Keratinocyte (primary cell): ENCODE data around the gene NFASC. TPM values are rescaled to one million over a fixed set of nuclear protein-coding genes. Genes with fewer than 3 reads are reported as not detected.

Experiments
- DNase-seq: peaks from one replicate; pipeline ENCODE4 v3.0.0-alpha.2; 2011; ENCODE audit warnings: low read depth, missing footprints, low spot score
- FAIRE-seq: peaks from 2 replicates; lab custom pipeline; 2011; peaks lifted over from hg19 to GRCh38; lab: Jason Lieb, UNC
- H2AFZ ChIP-seq: 2 replicates; pipeline ENCODE4 v1.6.0; 2012; ENCODE audit warnings: low read length, control low read depth, inconsistent platforms; ENCODE audit not compliant: control insufficient read depth
- H3K27ac ChIP-seq: 2 replicates; pipeline ENCODE4 v1.5.1; 2011; ENCODE audit warnings: low read length; ENCODE audit not compliant: control insufficient read depth, insufficient read depth
- H3K27me3 ChIP-seq: 3 replicates; pipeline ENCODE4 v1.6.0; 2011; ENCODE audit warnings: low read length; ENCODE audit not compliant: control insufficient read depth, insufficient read depth; ENCODE audit errors: extremely low read depth
- H3K36me3 ChIP-seq, 2 experiments: 2 replicates in 1 of 2; 3 replicates in 1 of 2; pipeline ENCODE4 v1.5.1; 2011; ENCODE audit warnings: low read length in 2 of 2, mild to moderate bottlenecking in 1 of 2; ENCODE audit not compliant: control insufficient read depth in 2 of 2, insufficient read depth in 2 of 2; ENCODE audit errors: extremely low read depth in 1 of 2
- H3K4me1 ChIP-seq: 3 replicates; pipeline ENCODE4 v1.5.1; 2011; ENCODE audit warnings: low read length; ENCODE audit not compliant: control insufficient read depth, insufficient read depth; ENCODE audit errors: extremely low read depth
- H3K4me2 ChIP-seq: 3 replicates; pipeline ENCODE4 v1.6.0; 2011; ENCODE audit warnings: low read depth, low read length; ENCODE audit not compliant: control insufficient read depth, insufficient read depth; ENCODE audit errors: extremely low read depth
- H3K4me3 ChIP-seq, 3 experiments: fragments of 200-600 bp in 1 of 3; sonication (generic) in 1 of 3; 2 replicates in 2 of 3; 3 replicates in 1 of 3; pipeline ENCODE4 v1.5.1; 2011 to 2016; ENCODE audit warnings: low read length in 3 of 3, mild to moderate bottlenecking in 3 of 3, control low read depth in 2 of 3, inconsistent platforms in 1 of 3, low read depth in 1 of 3, mixed read lengths in 1 of 3, mixed run types in 1 of 3, moderate library complexity in 1 of 3; ENCODE audit not compliant: control insufficient read depth in 2 of 3, insufficient read depth in 2 of 3; ENCODE audit errors: extremely low read depth in 1 of 3
- H3K79me2 ChIP-seq: 2 replicates; pipeline ENCODE4 v1.6.0; 2012; ENCODE audit warnings: low read length; ENCODE audit not compliant: control insufficient read depth, insufficient read depth
- H3K9ac ChIP-seq: 3 replicates; pipeline ENCODE4 v1.6.0; 2011; ENCODE audit warnings: low read length; ENCODE audit not compliant: control insufficient read depth, insufficient read depth; ENCODE audit errors: extremely low read depth
- H3K9me1 ChIP-seq: 3 replicates; pipeline ENCODE4 v1.6.0; 2011; ENCODE audit warnings: low read length; ENCODE audit not compliant: control insufficient read depth, insufficient read depth; ENCODE audit errors: extremely low read depth
- H3K9me3 ChIP-seq: 2 replicates; pipeline ENCODE4 v1.5.1; 2012; ENCODE audit warnings: low read depth, low read length; ENCODE audit not compliant: control insufficient read depth
- H4K20me1 ChIP-seq: 3 replicates; pipeline ENCODE4 v1.6.0; 2011; ENCODE audit warnings: low read length; ENCODE audit not compliant: control insufficient read depth, insufficient read depth; ENCODE audit errors: extremely low read depth
- CTCF ChIP-seq, 3 experiments: IDR thresholded peaks in 1 of 3; conservative IDR thresholded peaks in 1 of 3; optimal IDR thresholded peaks in 1 of 3; 2 replicates in 2 of 3; 3 replicates in 1 of 3; pipeline versions ENCODE3 to v1.5.1; 2011; ENCODE audit warnings: low read length in 3 of 3, mild to moderate bottlenecking in 3 of 3, moderate library complexity in 2 of 3, control low read depth in 1 of 3, inconsistent platforms in 1 of 3; ENCODE audit not compliant: insufficient read depth in 2 of 3; ENCODE audit errors: extremely low read depth in 1 of 3
- EZH2 ChIP-seq: IDR thresholded peaks from one replicate; pipeline ENCODE4 v1.6.1; 2012; ENCODE audit warnings: inconsistent platforms, mild to moderate bottlenecking, low read length, moderate library complexity
- dilution Hi-C: fragments of 300-500 bp; cut with MboI; formaldehyde crosslinking; loops from one replicate; pipeline ENCODE4 v1.7.0; 2020; ENCODE audit warnings: low sequenced_read_pairs; ENCODE audit not compliant: extremely low pct_ligation_motif_present
- polyA plus RNA-seq, 5 experiments: library from polyadenylated mRNA; depleted of rRNA in 3 of 5; stranded (reverse) in 3 of 5; stranded (forward) in 1 of 5; unstranded in 1 of 5; fragments of >200 nt; gene quantifications; 1 replicate in 1 of 5; 2 replicates in 3 of 5; 3 replicates in 1 of 5; pipeline versions ENCODE4 v1.2.1 to v1.2.3, GENCODE V29; 2011 to 2012; ENCODE audit warnings: missing spikeins in 2 of 5, low read depth in 1 of 5, low replicate concordance in 1 of 5

Gene NFASC
- polyA plus RNA-seq, 1 donor (not counting 4 experiments of a cell fraction or from before 2014, with no cell fraction given), result 4.3 TPM

- Histone ChIP-seq H3K79me2 (no peaks in the 10 kb centered on the region), H3K9me3 (no peaks in the 10 kb centered on the region), H3K4me2 (no peak overlapping the region), H3K27me3 (peaks cover 30% of the 10 kb centered on the region), H2AFZ (no peak overlapping the region), H3K9ac (no peak overlapping the region), H4K20me1 (no peaks in the 10 kb centered on the region), H3K27ac (no peak overlapping the region), H3K4me1 (no peaks in the 10 kb centered on the region), H3K4me3 (no peak overlapping the region), H3K36me3 (no peaks in the 10 kb centered on the region), H3K9me1 (no peaks in the 10 kb centered on the region)
- dilution Hi-C loops, result no loop called here
- FAIRE-seq (no peak), DNase-seq (no peak)
- TF ChIP-seq CTCF (optimal IDR thresholded peaks at IDR 0.05 in 1 of 3, IDR thresholded peaks at IDR 0.05 in 1 of 3, conservative IDR thresholded peaks at IDR 0.05 in 1 of 3; ENCODE audit: extremely low read depth in 1 of 3, insufficient read depth in 2 of 3, low read length in 3 of 3) (no peak), EZH2 (no peak)
Observed at GRCh38 chr1:205052690-205053089, 182.0 kb downstream of the NFASC start.

GRCh38 chr1:205053296-205053695, 182.6 kb downstream of the NFASC start:
- H3K4me3 ChIP-seq, result no peak overlapping the region
- no peaks in the 10 kb centered on the region for H3K9me1 ChIP-seq
- dilution Hi-C loops, result no loop called here
- H4K20me1 ChIP-seq, result no peaks in the 10 kb centered on the region
- DNase-seq (no peak), FAIRE-seq (no peak)
- no peaks in the 10 kb centered on the region for H3K4me1 ChIP-seq
- no peaks in the 10 kb centered on the region for H3K36me3 ChIP-seq
- H3K79me2 ChIP-seq, result no peaks in the 10 kb centered on the region
- H2AFZ ChIP-seq, result no peak overlapping the region
- no peak overlapping the region for H3K27ac ChIP-seq
- H3K9ac ChIP-seq, result no peak overlapping the region
- TF ChIP-seq CTCF (optimal IDR thresholded peaks at IDR 0.05 in 1 of 3, IDR thresholded peaks at IDR 0.05 in 1 of 3, conservative IDR thresholded peaks at IDR 0.05 in 1 of 3; ENCODE audit: extremely low read depth in 1 of 3, insufficient read depth in 2 of 3, low read length in 3 of 3) (no peak), EZH2 (no peak)
- peaks cover 29% of the 10 kb centered on the region for H3K27me3 ChIP-seq
- no peaks in the 10 kb centered on the region for H3K9me3 ChIP-seq
- H3K4me2 ChIP-seq, result no peak overlapping the region
